Activated T-helper 2 cell treated with anti-CD3 and anti-CD28 coated beads, Interferon-gamma antibody, Interleukin-2, Interleukin-4, amounts not matched to agents 10 μg/mL and 5 μg/mL and 100 μg/mL, durations not matched to agents 14 hours and 24 hours and 36 hours (primary cell): Measurements from ENCODE around the gene ZNF772. TPM values are rescaled to one million over a fixed set of nuclear protein-coding genes. Genes with fewer than 3 reads are reported as not detected.
"Not testable (repeated sequence)": the region's sequence is repeated elsewhere in the genome, so short reads cannot be mapped to it uniquely, and the experiment has no call there.

ENCODE experiments used
- DNase-seq: peaks from one replicate; pipeline ENCODE4 v3.0.0; 2021; ENCODE audit warnings: low spot score
- H3K27ac Mint-ChIP-seq: one replicate; pipeline ENCODE4 v1.8.0; 2021; ENCODE audit warnings: mixed read lengths
- H3K27me3 Mint-ChIP-seq: one replicate; pipeline ENCODE4 v1.8.0; 2021; ENCODE audit warnings: low read depth, mixed read lengths
- H3K36me3 Mint-ChIP-seq: one replicate; pipeline ENCODE4 v1.8.0; 2021; ENCODE audit warnings: low read depth, mixed read lengths
- H3K4me1 Mint-ChIP-seq: one replicate; pipeline ENCODE4 v1.8.0; 2021; ENCODE audit warnings: low read depth, mixed read lengths
- H3K4me3 Mint-ChIP-seq: one replicate; pipeline ENCODE4 v1.8.0; 2021; ENCODE audit warnings: low read depth, mild to moderate bottlenecking, moderate library complexity, mixed read lengths
- H3K9me3 Mint-ChIP-seq: one replicate; pipeline ENCODE4 v1.8.0; 2021; ENCODE audit warnings: mixed read lengths
- intact Hi-C: fragments of 100-400 bp; cut with micrococcal nuclease; formaldehyde crosslinking; loops from one replicate; pipeline ENCODE4 v1.15.1; 2023
- total RNA-seq: library from RNA; stranded (reverse); gene quantifications from 2 replicates; pipeline ENCODE4 v1.2.3, GENCODE V29; 2022

Gene ZNF772
- total RNA-seq: 2.0 and 2.3 TPM in 2 replicates

- peak within 1 kb of the TSS; percentile 84 for H3K27ac Mint-ChIP-seq
- H3K4me3 Mint-ChIP-seq: peak within 1 kb of the TSS; percentile 83
- no peaks in the 10 kb centered on the region for H3K27me3 Mint-ChIP-seq
- intact Hi-C loops: no loop called here
- H3K36me3 Mint-ChIP-seq: peaks cover 45% of the 10 kb centered on the region
- peaks cover 72% of the 10 kb centered on the region for H3K9me3 Mint-ChIP-seq
- H3K4me1 Mint-ChIP-seq: peaks cover 6% of the 10 kb centered on the region
- DNase-seq: peak; percentile 80
These were observed at the start of gene ZNF772 for GRCh38 chr19:57477191-57478008. TSS of gene ZNF772 (minus strand) at chr19:57477566. CDS start at chr19:57477309, 257 bp downstream.

GRCh38 chr19:57518021-57518420, 40.7 kb upstream of the ZNF772 start:
- intact Hi-C loops, H3K4me1 Mint-ChIP-seq, H3K27me3 Mint-ChIP-seq, DNase-seq, H3K4me3 Mint-ChIP-seq, H3K27ac Mint-ChIP-seq: not testable (repeated sequence)
- peaks cover 30% of the 10 kb centered on the region for H3K36me3 Mint-ChIP-seq
- peaks cover 58% of the 10 kb centered on the region for H3K9me3 Mint-ChIP-seq

- intact Hi-C loops: no loop called here
- Mint-ChIP-seq H3K9me3 (peaks cover 61% of the 10 kb centered on the region), H3K27ac (no peak overlapping the region), H3K27me3 (no peaks in the 10 kb centered on the region), H3K4me3 (no peak overlapping the region), H3K36me3 (peaks cover 38% of the 10 kb centered on the region), H3K4me1 (no peaks in the 10 kb centered on the region)
- DNase-seq: no peak
These were observed 37.9 kb upstream of the ZNF772 start for GRCh38 chr19:57515255-57515654.

DNA sequence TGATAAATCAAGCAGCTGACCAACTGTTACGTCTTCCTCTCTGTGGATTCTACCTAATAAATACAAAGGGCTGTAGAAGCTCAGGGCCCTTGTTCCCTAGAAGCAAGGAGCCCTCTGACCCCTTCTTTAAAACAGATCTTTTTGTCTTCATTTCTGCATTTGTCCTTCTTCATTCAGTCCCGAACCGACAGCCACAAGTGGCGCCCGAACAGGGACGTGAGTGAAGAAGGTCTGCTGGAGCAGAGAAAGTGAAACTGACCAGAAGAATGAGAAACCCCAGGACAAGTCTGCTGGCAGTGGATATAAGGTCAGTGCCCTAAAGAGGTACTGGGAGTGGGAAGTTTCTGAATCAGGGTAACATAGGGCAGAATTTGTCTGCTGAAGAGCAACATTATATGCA, 35.5 kb upstream of the ZNF772 start:
- H3K36me3 Mint-ChIP-seq: peaks cover 49% of the 10 kb centered on the region
- H3K4me3 Mint-ChIP-seq: no peak overlapping the region

DNA sequence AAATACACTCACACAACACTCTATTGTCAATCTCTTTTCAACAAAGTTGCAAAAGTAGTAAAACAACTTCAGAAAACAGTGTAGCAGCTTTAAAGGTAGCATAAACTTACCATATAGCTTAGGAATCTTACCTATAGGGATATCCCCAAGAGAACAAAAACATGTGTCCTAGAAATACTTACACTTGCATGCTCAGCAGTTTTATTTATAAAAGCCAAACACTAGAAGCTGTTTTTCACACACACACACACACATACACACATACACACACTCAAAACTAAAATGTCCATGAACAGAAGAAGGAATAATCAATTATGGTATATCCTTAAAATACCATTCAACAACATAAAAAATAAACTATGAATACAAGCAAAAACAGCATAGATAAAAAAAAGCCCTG, 34.1 kb upstream of the ZNF772 start:
- Mint-ChIP-seq H3K27ac (no peak overlapping the region), H3K4me3 (no peak overlapping the region), H3K9me3 (peaks cover 70% of the 10 kb centered on the region), H3K27me3 (no peaks in the 10 kb centered on the region), H3K36me3 (peaks cover 60% of the 10 kb centered on the region), H3K4me1 (no peaks in the 10 kb centered on the region)
- intact Hi-C loops: no loop called here
- no peak for DNase-seq

More for the DNA sequence above, 35.5 kb upstream of the ZNF772 start:
- Mint-ChIP-seq H3K27ac (no peak overlapping the region), H3K9me3 (peaks cover 69% of the 10 kb centered on the region), H3K27me3 (no peaks in the 10 kb centered on the region), H3K4me1 (no peaks in the 10 kb centered on the region)
- intact Hi-C loops: no loop called here
- no peak for DNase-seq

DNA sequence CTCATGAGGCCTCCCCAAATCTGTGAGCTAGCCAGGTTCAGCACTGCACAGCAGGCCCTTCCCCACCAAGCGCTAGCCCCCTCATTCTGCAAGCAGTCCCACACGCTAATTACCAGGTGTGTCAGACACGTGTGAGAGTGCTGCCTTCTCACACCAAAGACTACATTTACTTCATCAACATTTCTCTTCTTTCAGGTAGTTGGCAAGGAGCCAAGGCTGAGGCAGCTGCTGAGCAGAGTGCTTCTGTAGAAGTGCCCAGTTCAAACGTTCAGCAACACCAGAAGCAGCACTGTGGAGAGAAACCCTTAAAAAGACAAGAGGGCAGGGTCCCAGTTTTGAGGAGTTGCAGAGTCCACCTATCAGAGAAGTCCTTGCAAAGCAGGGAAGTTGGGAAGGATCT, 28.8 kb upstream of the ZNF772 start:
- H3K27ac Mint-ChIP-seq: no peak overlapping the region
- intact Hi-C loops: no loop called here
- peaks cover 71% of the 10 kb centered on the region for H3K9me3 Mint-ChIP-seq
- DNase-seq: no peak
- H3K4me1 Mint-ChIP-seq: peaks cover 2% of the 10 kb centered on the region
- no peaks in the 10 kb centered on the region for H3K27me3 Mint-ChIP-seq
- no peak overlapping the region for H3K4me3 Mint-ChIP-seq
- H3K36me3 Mint-ChIP-seq: peaks cover 78% of the 10 kb centered on the region

GRCh38 chr19:57500400-57500799, 23.0 kb upstream of the ZNF772 start:
- Mint-ChIP-seq H3K36me3 (peaks cover 56% of the 10 kb centered on the region), H3K9me3 (peaks cover 60% of the 10 kb centered on the region), H3K4me1 (peaks cover 16% of the 10 kb centered on the region), H3K4me3 (peak overlapping the region; percentile 76), H3K27ac (peak overlapping the region; percentile 8)
- intact Hi-C loops, DNase-seq, H3K27me3 Mint-ChIP-seq: not testable (repeated sequence)

DNA sequence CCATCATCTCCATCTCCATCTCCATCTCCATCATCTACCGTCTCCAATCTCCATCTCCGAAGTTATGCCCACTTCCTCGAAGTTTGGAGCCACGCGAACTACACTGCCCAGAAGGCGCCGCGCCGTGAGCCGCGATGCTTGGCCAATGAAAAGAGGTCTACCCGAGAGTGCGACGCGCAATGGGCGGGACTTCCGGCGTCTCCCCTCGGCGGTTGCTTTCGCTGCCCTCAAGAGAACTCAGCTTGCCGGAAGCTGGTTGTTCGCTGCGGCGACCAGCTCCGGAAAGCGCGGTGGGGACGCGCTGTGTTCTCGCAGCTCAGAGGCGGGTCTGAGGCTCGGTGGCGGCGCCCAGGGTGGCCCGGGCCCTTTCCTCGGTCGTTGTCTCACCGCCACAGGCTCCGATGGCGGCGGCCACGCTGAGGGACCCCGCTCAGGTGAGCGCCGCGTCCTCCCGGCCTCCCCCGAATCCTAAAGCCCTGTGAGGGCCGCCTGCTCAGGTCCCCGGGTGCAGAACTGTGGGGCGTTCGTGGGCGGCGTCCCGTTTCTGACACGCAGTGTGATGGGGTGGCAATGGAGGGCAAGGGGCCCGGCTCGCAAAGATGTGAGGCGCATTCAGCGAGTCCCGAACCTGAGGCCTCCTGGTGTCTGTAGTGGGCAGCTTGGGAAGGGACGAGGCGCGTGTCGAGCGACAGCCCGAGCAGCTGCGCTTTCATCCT, 22.5 kb upstream of the ZNF772 start, which contains the start of gene ZNF773:
ZNF773 (plus strand) TSS at position 259 of the 716 bp plus-strand sequence; CDS start at position 402, 143 bp downstream.
- peaks cover 53% of the 10 kb centered on the region for H3K36me3 Mint-ChIP-seq
- H3K27ac Mint-ChIP-seq: peak within 1 kb of the TSS; percentile 47
- H3K9me3 Mint-ChIP-seq: peaks cover 60% of the 10 kb centered on the region
- intact Hi-C loops: loop anchor here (1.0 kb wide), 1 partner anchor 13 kb away; the partner anchor contains the start of gene ZNF419
- peaks cover 16% of the 10 kb centered on the region for H3K4me1 Mint-ChIP-seq
- H3K4me3 Mint-ChIP-seq: peak within 1 kb of the TSS; percentile 76
- peak; percentile 93 for DNase-seq
- not testable (repeated sequence) for H3K27me3 Mint-ChIP-seq

DNA sequence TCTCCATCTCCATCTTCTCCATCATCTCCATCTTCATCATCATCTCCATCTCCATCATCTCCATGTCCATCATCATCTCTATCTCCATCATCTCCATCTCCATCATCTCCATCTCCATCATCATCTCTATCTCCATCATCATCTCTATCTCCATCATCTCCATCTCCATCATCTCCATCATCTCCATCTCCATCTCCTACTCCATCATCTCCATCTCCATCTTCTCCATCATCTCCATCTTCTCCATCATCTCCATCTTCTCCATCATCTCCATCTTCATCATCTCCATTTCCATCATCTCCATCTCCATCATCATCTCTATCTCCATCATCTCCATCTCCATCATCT, 21.9 kb upstream of the ZNF772 start:
- Mint-ChIP-seq H3K36me3 (peaks cover 53% of the 10 kb centered on the region), H3K4me1 (peaks cover 16% of the 10 kb centered on the region), H3K4me3 (peak overlapping the region; percentile 76), H3K27ac (peak overlapping the region; percentile 47), H3K9me3 (peaks cover 61% of the 10 kb centered on the region)
- not testable (repeated sequence) for DNase-seq, H3K27me3 Mint-ChIP-seq
- intact Hi-C loops: loop anchor here (1.0 kb wide), 1 partner anchor 12 kb away; the partner anchor contains the start of gene ZNF419

- H3K27ac Mint-ChIP-seq, H3K27me3 Mint-ChIP-seq, H3K4me1 Mint-ChIP-seq, DNase-seq: not testable (repeated sequence)
- intact Hi-C loops: loop anchor here (5.0 kb wide), 2 partner anchors 39 to 89 kb away; partner anchors contain the start of genes ZNF416 and ZNF549
- Mint-ChIP-seq H3K9me3 (peaks cover 43% of the 10 kb centered on the region), H3K4me3 (peak overlapping the region; percentile 78), H3K36me3 (peaks cover 49% of the 10 kb centered on the region)
These were observed 10.9 kb upstream of the ZNF772 start for GRCh38 chr19:57488299-57488644.

DNA sequence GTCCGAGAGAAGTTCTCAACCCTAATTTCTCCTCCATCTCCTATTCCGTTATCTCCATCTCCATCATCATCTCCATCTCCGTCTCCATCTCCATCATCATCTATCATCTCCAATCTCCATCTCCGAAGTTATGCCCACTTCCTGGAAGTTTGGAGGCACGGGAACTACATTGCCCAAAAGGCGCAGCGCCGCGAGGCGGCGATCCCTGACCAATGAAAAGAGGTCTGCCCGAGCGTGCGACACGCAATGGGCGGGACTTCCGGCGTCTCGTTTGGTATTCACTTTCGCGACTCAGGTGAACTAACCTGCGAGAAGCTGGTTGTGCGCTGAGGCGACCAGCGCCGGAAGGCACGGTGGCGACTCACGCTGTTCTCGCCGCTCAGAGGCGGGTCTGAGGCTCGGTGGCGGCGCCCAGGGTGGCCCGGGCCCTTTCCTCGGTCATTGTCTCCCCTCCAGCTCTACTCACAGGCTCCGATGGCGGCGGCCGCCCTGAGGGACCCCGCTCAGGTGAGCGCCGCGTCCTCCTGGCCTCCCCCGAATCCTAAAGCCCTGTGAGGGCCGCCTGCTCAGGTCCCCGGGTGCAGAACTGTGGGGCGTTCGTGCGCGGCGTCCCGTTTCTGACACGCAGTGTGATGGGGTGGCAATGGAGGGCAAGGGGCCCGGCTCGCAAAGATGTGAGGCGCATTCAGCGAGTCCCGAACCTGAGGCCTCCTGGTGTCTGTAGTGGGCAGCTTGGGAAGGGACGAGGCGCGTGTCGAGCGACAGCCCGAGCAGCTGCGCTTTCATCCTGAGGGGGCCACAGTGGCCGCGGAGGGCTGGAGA, 10.3 kb upstream of the ZNF772 start, which contains the start of gene ZNF419:
ZNF419 (plus strand) TSS at position 274 of the 822 bp plus-strand sequence; CDS start at position 475, 201 bp downstream.
- H3K9me3 Mint-ChIP-seq: peaks cover 37% of the 10 kb centered on the region
- DNase-seq: peak; percentile 85
- peak within 1 kb of the TSS; percentile 78 for H3K4me3 Mint-ChIP-seq
- H3K4me1 Mint-ChIP-seq, H3K27me3 Mint-ChIP-seq, H3K27ac Mint-ChIP-seq: not testable (repeated sequence)
- intact Hi-C loops: loop anchor here (1.0 to 5.0 kb wide), 3 partner anchors 12 to 90 kb away; partner anchors contain the start of genes ZNF416, ZNF549 and ZNF773
- H3K36me3 Mint-ChIP-seq: peaks cover 43% of the 10 kb centered on the region

GRCh38 chr19:57473646-57474045, 3.7 kb downstream of the ZNF772 start:
- intact Hi-C loops: no loop called here
- Mint-ChIP-seq H3K36me3 (peaks cover 48% of the 10 kb centered on the region), H3K4me3 (no peak overlapping the region), H3K4me1 (peaks cover 6% of the 10 kb centered on the region), H3K9me3 (peaks cover 93% of the 10 kb centered on the region), H3K27me3 (no peaks in the 10 kb centered on the region), H3K27ac (no peak overlapping the region)
- no peak for DNase-seq
